ENCODE data around the gene PEX11B.

DNA sequence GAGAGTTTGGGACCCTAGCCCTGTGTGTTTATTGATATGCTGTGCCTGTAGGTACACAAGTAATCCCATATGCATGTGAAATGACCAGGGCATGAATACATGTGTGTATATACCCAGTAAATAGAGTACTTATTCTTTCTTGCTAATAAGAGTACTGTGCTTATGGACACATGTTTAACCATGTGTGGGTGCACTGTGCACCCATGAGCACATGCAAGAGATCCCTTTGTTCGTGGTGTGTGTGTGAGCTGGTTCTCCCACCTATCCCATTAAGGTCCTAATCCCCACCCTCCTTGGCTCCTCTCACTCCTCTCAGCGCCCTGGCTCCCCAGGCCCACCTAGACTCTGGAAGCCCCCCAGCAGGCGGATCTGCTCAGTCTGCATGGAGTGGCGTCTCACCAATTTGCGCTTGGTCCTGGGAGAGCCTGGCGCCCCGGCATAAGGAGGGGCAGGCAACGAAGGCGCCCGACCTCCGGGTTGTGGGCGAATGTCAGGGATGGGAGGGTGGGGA, 41.5 kb upstream of the PEX11B start:
- TF ChIP-seq ATF3 (IDR thresholded peaks at IDR 0.05; ENCODE audit: insufficient read depth, low read depth, low read length) = no peak
- TF ChIP-seq, protein P1, sequence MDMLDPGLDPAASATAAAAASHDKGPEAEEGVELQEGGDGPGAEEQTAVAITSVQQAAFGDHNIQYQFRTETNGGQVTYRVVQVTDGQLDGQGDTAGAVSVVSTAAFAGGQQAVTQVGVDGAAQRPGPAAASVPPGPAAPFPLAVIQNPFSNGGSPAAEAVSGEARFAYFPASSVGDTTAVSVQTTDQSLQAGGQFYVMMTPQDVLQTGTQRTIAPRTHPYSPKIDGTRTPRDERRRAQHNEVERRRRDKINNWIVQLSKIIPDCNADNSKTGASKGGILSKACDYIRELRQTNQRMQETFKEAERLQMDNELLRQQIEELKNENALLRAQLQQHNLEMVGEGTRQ (IDR thresholded peaks at IDR 0.05; ENCODE audit: low read length) = no peak
- TF ChIP-seq POLR2AphosphoS5 (IDR thresholded peaks at IDR 0.05; ENCODE audit: low read depth, low read length) = no peak
- TF ChIP-seq MAX (IDR thresholded peaks at IDR 0.05) = no peak
- no peak for TF ChIP-seq EZH2 (IDR thresholded peaks at IDR 0.05; ENCODE audit: low read depth, low read length, severe bottlenecking)
- no peak for TF ChIP-seq ZNF274 (IDR thresholded peaks at IDR 0.05; ENCODE audit: borderline replicate concordance, extremely low read depth, low read length)
- TF ChIP-seq CTCF (IDR thresholded peaks at IDR 0.05; ENCODE audit: control extremely low read depth in 1 of 3, insufficient read depth in 1 of 3, low read depth in 1 of 3, low read length in 3 of 3) = no peak
- TF ChIP-seq, protein P2, sequence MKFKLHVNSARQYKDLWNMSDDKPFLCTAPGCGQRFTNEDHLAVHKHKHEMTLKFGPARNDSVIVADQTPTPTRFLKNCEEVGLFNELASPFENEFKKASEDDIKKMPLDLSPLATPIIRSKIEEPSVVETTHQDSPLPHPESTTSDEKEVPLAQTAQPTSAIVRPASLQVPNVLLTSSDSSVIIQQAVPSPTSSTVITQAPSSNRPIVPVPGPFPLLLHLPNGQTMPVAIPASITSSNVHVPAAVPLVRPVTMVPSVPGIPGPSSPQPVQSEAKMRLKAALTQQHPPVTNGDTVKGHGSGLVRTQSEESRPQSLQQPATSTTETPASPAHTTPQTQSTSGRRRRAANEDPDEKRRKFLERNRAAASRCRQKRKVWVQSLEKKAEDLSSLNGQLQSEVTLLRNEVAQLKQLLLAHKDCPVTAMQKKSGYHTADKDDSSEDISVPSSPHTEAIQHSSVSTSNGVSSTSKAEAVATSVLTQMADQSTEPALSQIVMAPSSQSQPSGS (IDR thresholded peaks at IDR 0.05; ENCODE audit: low read length) = no peak
- TF ChIP-seq TAF1 (IDR thresholded peaks at IDR 0.05; ENCODE audit: low read depth, low read length) = no peak
- TF ChIP-seq RAD21 (IDR thresholded peaks at IDR 0.05 in 1 of 2, conservative IDR thresholded peaks at IDR 0.05 in 1 of 2; ENCODE audit: low read depth in 2 of 2, low read length in 2 of 2) = no peak
- TF ChIP-seq YY1 (IDR thresholded peaks at IDR 0.05; ENCODE audit: low read depth, low read length) = no peak
